ENCODE measurements around the gene MRPS14.

The MRPS14 gene

GRCh38 chr1:174984952-174985351, 38.3 kb downstream of the MRPS14 start:
- no peak for DNase-seq (ENCODE audit: low spot score)

GRCh38 chr1:174982971-174983689, 40.1 kb downstream of the MRPS14 start:
- DNase-seq (ENCODE audit: low spot score), result peak; percentile 17

DNA sequence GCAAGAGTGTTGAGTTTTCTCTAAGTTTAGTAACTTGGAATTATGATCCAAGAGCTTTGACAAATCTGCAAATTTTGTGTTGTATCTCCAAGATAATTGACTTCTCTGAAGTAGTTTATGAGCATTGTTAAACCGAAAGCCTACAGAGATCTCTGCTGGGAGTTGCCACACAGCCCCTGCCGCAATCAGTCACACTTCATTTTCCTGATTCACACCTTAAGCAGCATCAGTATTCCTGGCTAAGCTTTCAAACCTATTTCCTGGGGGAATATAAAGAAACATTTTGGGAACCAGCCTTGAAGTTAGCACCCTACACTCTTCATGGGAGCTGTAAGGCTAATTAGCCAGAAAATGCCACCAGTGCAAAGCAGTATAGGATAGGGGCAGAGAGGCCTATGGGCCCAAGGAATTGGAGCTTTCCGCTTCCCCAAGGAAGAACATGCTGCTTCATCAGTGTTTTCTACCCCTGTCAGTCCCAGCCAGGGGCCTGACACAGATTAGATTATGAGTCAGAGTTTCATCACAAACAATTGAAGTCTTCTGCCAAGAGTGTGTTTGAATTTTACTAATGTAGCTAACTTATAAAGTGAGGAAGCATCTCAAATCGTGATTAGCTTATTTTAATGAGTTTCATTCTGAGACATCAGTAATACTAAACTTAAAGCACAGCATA, 46.7 kb downstream of the MRPS14 start:
- peak; percentile 35 for DNase-seq (ENCODE audit: low spot score)

- DNase-seq (ENCODE audit: low spot score), result no peak
Measured at GRCh38 chr1:174975764-174976163, 47.5 kb downstream of the MRPS14 start.

GRCh38 chr1:174974711-174975119, 48.5 kb downstream of the MRPS14 start:
- DNase-seq (ENCODE audit: low spot score), result no peak

DNA sequence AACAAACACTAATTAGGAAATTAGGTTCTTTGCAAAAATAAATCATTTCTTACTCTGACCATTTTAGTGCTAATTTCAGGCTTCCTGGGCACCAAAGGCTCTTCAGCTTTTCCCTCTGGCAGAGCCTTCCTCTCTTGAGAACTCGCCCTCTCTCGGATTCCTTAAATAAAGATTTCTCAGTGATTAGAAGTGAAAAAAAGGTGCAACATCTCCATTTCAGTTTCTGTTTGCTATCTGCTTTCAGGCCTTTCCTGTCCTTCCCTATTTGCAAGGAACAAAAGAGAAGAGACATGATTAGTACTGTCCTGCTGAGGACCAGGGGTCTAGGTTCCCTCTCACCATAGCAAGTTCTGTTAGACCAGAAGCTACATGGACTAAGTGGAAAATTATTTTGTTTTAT, 51.3 kb downstream of the MRPS14 start:
- no peak for DNase-seq (ENCODE audit: low spot score)

DNA sequence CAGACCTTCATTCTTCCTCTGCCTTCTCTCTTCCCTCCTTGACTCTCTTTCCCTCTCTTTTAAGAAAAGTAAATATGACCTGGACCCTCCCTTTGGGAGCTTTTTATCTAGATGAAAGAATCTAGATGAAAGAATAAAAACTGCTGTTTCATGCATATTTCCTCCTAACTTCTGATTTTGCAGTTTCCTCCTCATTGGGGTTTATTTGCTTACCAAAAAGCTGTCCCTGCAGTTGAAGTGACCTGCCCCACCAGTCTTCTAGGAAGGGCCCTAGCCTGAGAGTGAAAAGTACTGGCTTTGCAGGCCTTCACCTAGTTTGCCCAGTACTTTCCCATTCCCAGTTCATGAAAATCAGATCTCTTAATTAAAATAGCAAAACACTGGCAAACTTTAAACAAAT, 51.8 kb downstream of the MRPS14 start:
- no peak for DNase-seq (ENCODE audit: low spot score)

GRCh38 chr1:174969977-174970376, 53.2 kb downstream of the MRPS14 start:
- DNase-seq (ENCODE audit: low spot score), result no peak

DNA sequence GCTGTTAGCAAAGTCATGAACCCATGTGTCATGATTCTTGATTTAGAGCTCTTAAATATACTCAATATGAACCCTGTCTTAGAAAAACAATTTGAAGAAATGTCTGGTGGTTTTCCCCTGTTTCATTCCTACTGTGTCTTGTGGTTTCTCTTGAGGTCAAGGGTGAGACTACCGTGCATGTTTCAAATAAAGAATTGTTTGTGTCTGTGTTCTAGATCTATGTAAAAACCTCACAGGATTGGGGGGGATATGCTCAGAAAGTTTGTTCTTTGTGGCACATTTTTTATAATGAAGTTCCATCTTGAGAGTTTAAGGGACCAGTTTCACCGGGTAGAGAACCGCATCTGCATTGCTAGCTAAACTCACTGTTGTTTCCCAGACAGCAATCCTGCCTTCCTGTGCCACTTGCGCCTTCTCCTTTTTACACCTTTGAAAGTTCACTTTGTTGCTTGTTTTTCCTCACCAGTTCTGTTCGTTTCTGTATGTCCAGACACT, 54.4 kb downstream of the MRPS14 start:
- peak; percentile 14 for DNase-seq (ENCODE audit: low spot score)

DNA sequence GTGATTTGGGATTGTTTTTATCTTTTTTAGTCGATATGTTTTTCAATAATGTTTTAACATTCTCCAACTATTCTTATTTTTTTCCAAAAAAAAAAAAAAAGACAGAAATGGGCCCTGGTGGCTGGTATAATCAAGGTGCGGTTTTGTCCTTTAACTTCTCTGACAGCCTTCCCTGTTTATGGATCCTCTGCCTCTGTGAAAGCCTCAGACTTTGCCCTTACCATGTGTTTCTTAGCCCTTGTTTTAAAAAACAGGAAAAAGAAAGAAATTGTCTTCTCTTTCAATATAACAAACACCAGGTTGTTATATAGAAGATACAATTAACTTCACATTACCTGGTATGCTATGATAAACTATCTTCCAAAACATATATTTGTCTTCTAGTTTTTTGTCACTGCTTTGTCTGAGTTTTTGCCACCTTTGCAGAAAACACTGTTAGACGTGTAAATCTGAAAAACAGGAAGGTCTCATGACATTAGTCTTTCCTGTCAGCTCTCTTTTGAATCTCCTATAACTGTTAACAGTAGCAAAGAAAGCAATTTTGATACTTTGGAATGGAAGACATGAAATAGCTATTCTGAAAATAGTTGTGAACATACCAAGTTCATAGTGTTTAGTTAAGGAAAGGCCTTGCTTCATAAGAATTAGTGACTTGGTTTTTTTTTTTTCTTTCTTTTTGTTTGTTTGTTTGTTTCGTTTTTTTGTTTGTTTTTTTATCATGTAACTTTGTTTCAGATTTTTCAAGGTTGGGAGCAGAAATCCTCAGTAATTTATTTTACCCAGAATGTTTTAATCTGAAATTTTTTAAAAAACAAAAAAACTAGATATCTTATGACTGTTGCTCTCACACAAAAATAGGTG, 55.1 kb downstream of the MRPS14 start:
- DNase-seq (ENCODE audit: low spot score), result no peak

GRCh38 chr1:174966008-174966572, 57.1 kb downstream of the MRPS14 start:
- DNase-seq (ENCODE audit: low spot score), result no peak

DNA sequence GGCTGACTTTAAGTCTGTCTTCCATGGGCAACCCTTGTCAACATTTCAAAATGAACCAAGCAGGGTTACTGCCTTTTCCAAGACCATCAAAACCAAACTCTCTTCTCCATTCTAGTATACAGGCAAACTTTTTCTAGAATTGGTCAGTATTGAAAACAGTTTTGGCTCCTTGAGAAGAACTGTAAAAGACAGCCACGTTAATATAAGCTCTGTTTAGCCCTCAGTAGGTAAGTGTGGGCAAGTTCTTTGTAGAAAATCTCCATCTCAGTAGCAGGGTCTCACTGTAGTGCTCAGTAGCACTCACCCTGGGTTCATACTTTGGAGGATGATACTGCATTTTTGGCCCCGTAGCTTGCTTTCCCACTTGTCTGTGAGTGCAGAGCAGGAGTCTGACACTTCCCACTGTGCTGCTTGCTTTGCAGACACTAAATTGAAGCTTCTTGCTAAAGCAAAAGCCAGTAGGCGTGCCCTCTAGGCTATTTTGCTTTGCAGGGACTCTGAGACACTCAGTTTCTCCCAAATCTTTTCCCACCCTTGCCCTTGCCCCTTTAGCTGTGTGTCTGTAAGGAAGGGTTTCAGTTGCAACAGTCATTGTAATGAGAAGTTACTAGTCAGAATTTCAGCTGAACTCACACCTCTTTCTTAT, 57.7 kb downstream of the MRPS14 start:
- no peak for DNase-seq (ENCODE audit: low spot score)

GRCh38 chr1:174964972-174965361, 58.3 kb downstream of the MRPS14 start:
- DNase-seq (ENCODE audit: low spot score), result no peak

- no peak for DNase-seq (ENCODE audit: low spot score)
Measured at GRCh38 chr1:174964261-174964971, 58.8 kb downstream of the MRPS14 start.

DNA sequence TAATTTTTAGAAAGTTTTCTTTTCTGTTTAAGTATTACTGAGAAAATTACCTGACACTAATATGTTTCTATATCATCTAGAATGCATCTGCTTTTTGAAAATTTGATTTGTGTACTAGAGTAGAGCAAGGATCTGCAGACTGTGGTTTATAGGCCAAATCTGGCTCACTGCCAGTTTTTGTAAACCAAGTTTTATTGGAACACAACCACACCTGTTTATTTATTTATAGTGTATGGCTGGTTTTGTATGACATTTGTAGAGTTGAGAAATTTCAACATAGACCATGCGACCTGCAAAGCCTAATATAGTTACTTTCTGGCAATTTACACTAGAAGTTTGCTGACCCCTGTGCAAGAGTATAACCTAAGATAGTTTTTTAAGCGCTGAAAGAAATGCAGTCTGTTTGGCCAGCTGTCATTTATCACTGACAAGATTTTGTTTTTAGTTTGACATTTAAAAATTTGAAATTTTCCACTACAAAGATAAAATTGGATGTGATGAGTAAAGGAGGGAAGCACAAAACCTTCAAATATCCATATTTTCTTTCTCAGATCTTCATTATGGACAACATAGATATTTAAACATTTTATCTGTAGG, 59.6 kb downstream of the MRPS14 start:
- no peak for DNase-seq (ENCODE audit: low spot score)
